NCI-H2196 (cell line): ENCODE results near the gene BCAR1.
A peak's percentile ranks its signal among the peaks of the same experiment; 100 is the strongest.
"Not testable (repeated sequence)": the region's sequence is repeated elsewhere in the genome, so short reads cannot be mapped to it uniquely, and the experiment has no call there.

ENCODE experiments used
- DNase-seq: peaks from one replicate; lab custom pipeline; 2025; ENCODE audit not compliant: unreplicated experiment; lab: John Stamatoyannopoulos, UW

The BCAR1 gene

GRCh38 chr16:75256696-75257343 lies 5.4 kb upstream of the BCAR1 start:
- no peak for DNase-seq

GRCh38 chr16:75256059-75256571 lies 4.7 kb upstream of the BCAR1 start:
- no peak for DNase-seq

- no peak for DNase-seq
Measured at GRCh38 chr16:75254359-75254837, 3.0 kb upstream of the BCAR1 start.

GRCh38 chr16:75252946-75253911 lies 1.8 kb upstream of the BCAR1 start:
- no peak for DNase-seq

- no peak for DNase-seq
Measured at GRCh38 chr16:75252049-75252864, 833 bp upstream of the BCAR1 start.

GRCh38 chr16:75250809-75251279 lies 580 bp downstream of the BCAR1 start:
- DNase-seq = no peak

GRCh38 chr16:75250089-75250808 lies 1.2 kb downstream of the BCAR1 start:
- DNase-seq = no peak

GRCh38 chr16:75249441-75249840 lies 2.0 kb downstream of the BCAR1 start:
- DNase-seq = no peak

- no peak for DNase-seq
Measured at GRCh38 chr16:75248536-75249380, 2.7 kb downstream of the BCAR1 start.

GRCh38 chr16:75248142-75248535 lies 3.3 kb downstream of the BCAR1 start:
- no peak for DNase-seq

GRCh38 chr16:75247249-75247648 lies 4.2 kb downstream of the BCAR1 start:
- DNase-seq = no peak

- no peak for DNase-seq
Measured at GRCh38 chr16:75246504-75247205, 4.8 kb downstream of the BCAR1 start.

GRCh38 chr16:75244844-75245758 lies 6.3 kb downstream of the BCAR1 start:
- DNase-seq = peak; percentile 14

- no peak for DNase-seq
Measured at GRCh38 chr16:75244225-75244809, 7.1 kb downstream of the BCAR1 start.

- DNase-seq = no peak
Measured at GRCh38 chr16:75243667-75244224, 7.7 kb downstream of the BCAR1 start.

- not testable (repeated sequence) for DNase-seq
Measured at GRCh38 chr16:75242436-75243078, 8.9 kb downstream of the BCAR1 start.
